Nephron (organoid): ENCODE measurements around the gene TEDC1.

Source experiments
- H3K27ac Mint-ChIP-seq, 3 experiments: 2 replicates each; pipeline ENCODE4 v1.8.0; 2020; ENCODE audit warnings: mixed read lengths in 3 of 3, mild to moderate bottlenecking in 2 of 3, moderate library complexity in 1 of 3
- H3K27me3 Mint-ChIP-seq: 2 replicates; pipeline ENCODE4 v1.8.0; 2021; ENCODE audit warnings: low read depth, mild to moderate bottlenecking, moderate library complexity, mixed read lengths
- H3K36me3 Mint-ChIP-seq: 2 replicates; pipeline ENCODE4 v1.8.0; 2020; ENCODE audit warnings: low read depth, mixed read lengths
- H3K4me1 Mint-ChIP-seq: 2 replicates; pipeline ENCODE4 v1.8.0; 2020; ENCODE audit warnings: mixed read lengths
- H3K4me3 Mint-ChIP-seq, 3 experiments: 2 replicates each; pipeline ENCODE4 v1.8.0; 2020; ENCODE audit warnings: mild to moderate bottlenecking in 3 of 3, mixed read lengths in 3 of 3, moderate library complexity in 2 of 3
- H3K9me3 Mint-ChIP-seq: 2 replicates; pipeline ENCODE4 v1.8.0; 2020; ENCODE audit warnings: mixed read lengths
- CTCF ChIP-seq, 3 experiments: fragments of 200-600 bp; sonication (generic); IDR thresholded peaks; one replicate each; pipeline ENCODE4 v1.5.0; 2021; ENCODE audit warnings: antibody characterized with exemption in 3 of 3; ENCODE audit not compliant: unreplicated experiment in 3 of 3

The TEDC1 gene, protein sequence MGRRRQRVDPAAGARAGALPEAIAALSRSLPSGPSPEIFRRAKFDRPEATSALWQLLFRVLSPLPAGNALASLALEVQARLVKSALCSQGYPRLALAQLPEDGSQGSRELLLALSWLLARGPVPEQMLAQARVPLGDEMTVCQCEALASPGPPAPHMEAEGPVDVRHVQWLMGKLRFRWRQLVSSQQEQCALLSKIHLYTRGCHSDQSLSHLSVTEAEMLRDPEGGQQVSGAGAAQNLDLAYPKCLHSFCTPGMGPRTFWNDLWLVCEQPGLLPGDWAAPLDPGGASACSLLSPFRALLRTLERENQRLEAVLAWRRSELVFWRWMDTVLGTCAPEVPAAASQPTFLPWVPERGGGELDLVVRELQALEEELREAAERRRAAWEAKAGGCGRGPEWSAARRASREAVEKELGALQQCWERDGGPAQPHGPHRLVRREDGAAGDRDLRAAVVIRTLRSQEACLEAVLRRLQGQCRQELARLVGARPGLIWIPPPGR

GRCh38 chr14:105490572-105491365 is at the start of gene TEDC1:
TSS of gene TEDC1 (plus strand) at chr14:105491246. CDS start at chr14:105491376, 130 bp downstream.
- peak within 1 kb of the TSS; percentile 2 to 74 (median 59) for H3K27ac Mint-ChIP-seq
- no peaks in the 10 kb centered on the region for H3K9me3 Mint-ChIP-seq
- H3K4me3 Mint-ChIP-seq: peak within 1 kb of the TSS; percentile 86 to 93 (median 87)
- peaks cover 6% of the 10 kb centered on the region for H3K4me1 Mint-ChIP-seq
- H3K27me3 Mint-ChIP-seq: peaks cover 27% of the 10 kb centered on the region
- H3K36me3 Mint-ChIP-seq: no peaks in the 10 kb centered on the region
- peak; percentile 76 to 90 (median 83) for TF ChIP-seq CTCF (IDR thresholded peaks at IDR 0.05; ENCODE audit: unreplicated experiment in 3 of 3)

- no peak for TF ChIP-seq CTCF (IDR thresholded peaks at IDR 0.05; ENCODE audit: unreplicated experiment in 3 of 3)
- Mint-ChIP-seq H3K27me3 (no peaks in the 10 kb centered on the region), H3K4me3 (no peak overlapping the region), H3K36me3 (peaks cover 11% of the 10 kb centered on the region), H3K4me1 (no peaks in the 10 kb centered on the region), H3K27ac (peak overlapping the region in 1 of 3 experiments; percentile 7), H3K9me3 (no peaks in the 10 kb centered on the region)
Measured at GRCh38 chr14:105442125-105442524, 48.9 kb upstream of the TEDC1 start.

DNA sequence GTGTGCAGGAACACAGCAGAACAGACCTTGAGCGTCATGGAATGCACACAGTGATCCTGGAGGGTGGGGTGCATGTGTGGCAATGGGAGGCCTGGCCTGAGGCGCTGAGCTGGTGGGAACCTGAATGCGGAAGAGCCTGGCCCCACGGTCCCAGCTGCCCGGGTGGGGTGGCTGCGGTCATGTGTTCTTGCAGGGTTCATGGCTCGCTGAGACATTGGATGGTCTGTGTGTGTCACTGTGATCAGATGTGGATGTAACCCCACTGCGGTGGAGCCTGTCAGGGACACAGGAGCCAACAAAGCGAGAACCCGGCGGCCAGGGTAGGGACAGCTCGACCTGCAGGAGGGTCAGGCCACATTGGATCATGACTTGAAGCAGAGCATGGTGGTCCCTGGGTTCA is 48.2 kb upstream of the TEDC1 start:
- Mint-ChIP-seq H3K36me3 (peaks cover 11% of the 10 kb centered on the region), H3K9me3 (no peaks in the 10 kb centered on the region), H3K4me1 (no peaks in the 10 kb centered on the region), H3K27me3 (no peaks in the 10 kb centered on the region), H3K4me3 (no peak overlapping the region), H3K27ac (no peak overlapping the region)
- TF ChIP-seq CTCF (IDR thresholded peaks at IDR 0.05; ENCODE audit: unreplicated experiment in 3 of 3): no peak

- no peak for TF ChIP-seq CTCF (IDR thresholded peaks at IDR 0.05; ENCODE audit: unreplicated experiment in 3 of 3)
- no peaks in the 10 kb centered on the region for H3K9me3 Mint-ChIP-seq
- no peaks in the 10 kb centered on the region for H3K4me1 Mint-ChIP-seq
- H3K4me3 Mint-ChIP-seq: no peak overlapping the region
- H3K27ac Mint-ChIP-seq: no peak overlapping the region
- H3K27me3 Mint-ChIP-seq: no peaks in the 10 kb centered on the region
- H3K36me3 Mint-ChIP-seq: peaks cover 11% of the 10 kb centered on the region
Measured at GRCh38 chr14:105444859-105445258, 46.2 kb upstream of the TEDC1 start.

GRCh38 chr14:105445290-105445689 is 45.8 kb upstream of the TEDC1 start:
- H3K4me3 Mint-ChIP-seq: no peak overlapping the region
- H3K36me3 Mint-ChIP-seq: peaks cover 11% of the 10 kb centered on the region
- no peaks in the 10 kb centered on the region for H3K27me3 Mint-ChIP-seq
- H3K9me3 Mint-ChIP-seq: no peaks in the 10 kb centered on the region
- TF ChIP-seq CTCF (IDR thresholded peaks at IDR 0.05; ENCODE audit: unreplicated experiment in 3 of 3): no peak
- peak overlapping the region in 1 of 3 experiments; percentile 52 for H3K27ac Mint-ChIP-seq
- H3K4me1 Mint-ChIP-seq: no peaks in the 10 kb centered on the region
